Brain microvascular endothelial cell (primary cell): ENCODE results near the gene CSNK1D.

Source experiments
- DNase-seq: peaks from one replicate; pipeline ENCODE4 v3.0.0-alpha.2; 2020
- H3K27ac ChIP-seq: fragments of 250-450 bp; sonication (Bioruptor Pico); 2 replicates; pipeline ENCODE4 v1.5.1; 2020; ENCODE audit warnings: mild to moderate bottlenecking, moderate library complexity
- H3K27me3 ChIP-seq: fragments of 250-450 bp; sonication (Bioruptor Pico); replicated peaks from 2 replicates; pipeline ENCODE4 v1.5.1; 2020; ENCODE audit warnings: mild to moderate bottlenecking
- H3K36me3 ChIP-seq: fragments of 250-450 bp; sonication (Bioruptor Pico); replicated peaks from 2 replicates; pipeline ENCODE4 v1.5.1; 2020; ENCODE audit warnings: mild to moderate bottlenecking
- H3K4me3 ChIP-seq: 2 replicates; pipeline ENCODE4 v1.5.1; 2011; ENCODE audit warnings: low read depth, mild to moderate bottlenecking, control low read depth, low read length, moderate library complexity
- CTCF ChIP-seq: IDR thresholded peaks from 2 replicates; pipeline ENCODE4 v1.5.1; 2011; ENCODE audit warnings: low read depth, mild to moderate bottlenecking, moderate library complexity, low read length, control low read depth, inconsistent platforms; ENCODE audit errors: missing control alignments
- in situ Hi-C: cut with HindIII; loops from 2 replicates; pipeline ENCODE4 v1.10.0; 2017; ENCODE audit warnings: low sequenced_read_pairs, low pct_ligation_motif_present

CSNK1D gene

GRCh38 chr17:82291582-82292250 is 18.2 kb upstream of the CSNK1D start:
- TF ChIP-seq CTCF, result no peak
- Histone ChIP-seq H3K4me3 (peak overlapping the region; percentile 75), H3K27ac (no peak overlapping the region), H3K27me3 (no peaks in the 10 kb centered on the region), H3K36me3 (no peaks in the 10 kb centered on the region)
- in situ Hi-C loops, result no loop called here
- no peak for DNase-seq

- no peak for TF ChIP-seq CTCF
- H3K4me3 ChIP-seq, result no peak overlapping the region
- in situ Hi-C loops, result no loop called here
- H3K27ac ChIP-seq, result peak overlapping the region; percentile 67
- no peaks in the 10 kb centered on the region for H3K36me3 ChIP-seq
- DNase-seq, result peak; percentile 65
- no peaks in the 10 kb centered on the region for H3K27me3 ChIP-seq
These were observed 14.6 kb upstream of the CSNK1D start for GRCh38 chr17:82287868-82288801.

GRCh38 chr17:82287013-82287867 is 13.7 kb upstream of the CSNK1D start:
- DNase-seq, result no peak
- in situ Hi-C loops, result no loop called here
- H3K4me3 ChIP-seq, result no peak overlapping the region
- peak overlapping the region; percentile 67 for H3K27ac ChIP-seq
- no peak for TF ChIP-seq CTCF
- H3K36me3 ChIP-seq, result no peaks in the 10 kb centered on the region
- H3K27me3 ChIP-seq, result no peaks in the 10 kb centered on the region

GRCh38 chr17:82285141-82285540 is 11.6 kb upstream of the CSNK1D start:
- DNase-seq, result no peak
- H3K27ac ChIP-seq, result no peak overlapping the region
- no peak for TF ChIP-seq CTCF
- no peaks in the 10 kb centered on the region for H3K36me3 ChIP-seq
- in situ Hi-C loops, result no loop called here
- no peaks in the 10 kb centered on the region for H3K27me3 ChIP-seq
- H3K4me3 ChIP-seq, result no peak overlapping the region

- in situ Hi-C loops, result no loop called here
- no peak for TF ChIP-seq CTCF
- peak; percentile 70 for DNase-seq
- H3K4me3 ChIP-seq, result no peak overlapping the region
- no peak overlapping the region for H3K27ac ChIP-seq
- no peaks in the 10 kb centered on the region for H3K36me3 ChIP-seq
- H3K27me3 ChIP-seq, result no peaks in the 10 kb centered on the region
These were observed 9.8 kb upstream of the CSNK1D start for GRCh38 chr17:82283208-82283749.
